HFFc6 (cell line): ENCODE data around the gene NLRP3. TPM values are rescaled to one million over a fixed set of nuclear protein-coding genes. Genes with fewer than 3 reads are reported as not detected.

ENCODE experiments used
- DNase-seq: peaks from one replicate; pipeline ENCODE4 v3.0.0-alpha.2; 2018
- H3K27ac Mint-ChIP-seq: 2 replicates; pipeline ENCODE4 v1.8.0; 2020; ENCODE audit warnings: mild to moderate bottlenecking, mixed read lengths
- H3K27me3 Mint-ChIP-seq: 2 replicates; pipeline ENCODE4 v1.8.0; 2021; ENCODE audit warnings: mild to moderate bottlenecking, moderate library complexity, mixed read lengths; ENCODE audit not compliant: insufficient read depth
- H3K36me3 Mint-ChIP-seq: 2 replicates; pipeline ENCODE4 v1.8.0; 2021; ENCODE audit warnings: low read depth, mixed read lengths
- H3K4me1 Mint-ChIP-seq: 2 replicates; pipeline ENCODE4 v1.8.0; 2020; ENCODE audit warnings: low read depth, mixed read lengths
- H3K4me3 Mint-ChIP-seq: 2 replicates; pipeline ENCODE4 v1.8.0; 2020; ENCODE audit warnings: mild to moderate bottlenecking, moderate library complexity, mixed read lengths
- H3K9me3 Mint-ChIP-seq: 2 replicates; pipeline ENCODE4 v1.8.0; 2020; ENCODE audit warnings: mild to moderate bottlenecking, mixed read lengths
- total RNA-seq, 6 experiments: library from RNA; stranded (reverse); fragmentation: NEBNext Ultra II Directional; extraction: Animal tissue kit (Norgen Biotek cat#: 25700); gene quantifications; 2 replicates in 1 of 6; 3 replicates in 5 of 6; pipeline ENCODE4 v1.2.3, GENCODE V29; 2021
- TF ChIP-seq, protein P1 (sequence below): fragments of 200-600 bp; sonication (generic); IDR thresholded peaks from 2 replicates; pipeline ENCODE4 v1.5.0; 2021; ENCODE audit warnings: antibody characterized with exemption, mild to moderate bottlenecking

NLRP3 gene
- total RNA-seq, 6 experiments from 2014 or later, result 0.33 to 5.2 (median 4.3) TPM

- no peaks in the 10 kb centered on the region for H3K36me3 Mint-ChIP-seq
- no peaks in the 10 kb centered on the region for H3K9me3 Mint-ChIP-seq
- H3K27ac Mint-ChIP-seq, result no peak overlapping the region
- peaks cover 9% of the 10 kb centered on the region for H3K27me3 Mint-ChIP-seq
- peaks cover 39% of the 10 kb centered on the region for H3K4me1 Mint-ChIP-seq
- H3K4me3 Mint-ChIP-seq, result no peak overlapping the region
- no peak for DNase-seq
- TF ChIP-seq, protein P1, sequence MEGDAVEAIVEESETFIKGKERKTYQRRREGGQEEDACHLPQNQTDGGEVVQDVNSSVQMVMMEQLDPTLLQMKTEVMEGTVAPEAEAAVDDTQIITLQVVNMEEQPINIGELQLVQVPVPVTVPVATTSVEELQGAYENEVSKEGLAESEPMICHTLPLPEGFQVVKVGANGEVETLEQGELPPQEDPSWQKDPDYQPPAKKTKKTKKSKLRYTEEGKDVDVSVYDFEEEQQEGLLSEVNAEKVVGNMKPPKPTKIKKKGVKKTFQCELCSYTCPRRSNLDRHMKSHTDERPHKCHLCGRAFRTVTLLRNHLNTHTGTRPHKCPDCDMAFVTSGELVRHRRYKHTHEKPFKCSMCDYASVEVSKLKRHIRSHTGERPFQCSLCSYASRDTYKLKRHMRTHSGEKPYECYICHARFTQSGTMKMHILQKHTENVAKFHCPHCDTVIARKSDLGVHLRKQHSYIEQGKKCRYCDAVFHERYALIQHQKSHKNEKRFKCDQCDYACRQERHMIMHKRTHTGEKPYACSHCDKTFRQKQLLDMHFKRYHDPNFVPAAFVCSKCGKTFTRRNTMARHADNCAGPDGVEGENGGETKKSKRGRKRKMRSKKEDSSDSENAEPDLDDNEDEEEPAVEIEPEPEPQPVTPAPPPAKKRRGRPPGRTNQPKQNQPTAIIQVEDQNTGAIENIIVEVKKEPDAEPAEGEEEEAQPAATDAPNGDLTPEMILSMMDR, result no peak
Measured at GRCh38 chr1:247400685-247401084, 15.3 kb upstream of the NLRP3 start.

- Mint-ChIP-seq H3K4me3 (peak overlapping the region; percentile 43; the same call in 1 of the 2 replicates), H3K27ac (peak overlapping the region; percentile 41; the same call in 1 of the 2 replicates), H3K36me3 (no peaks in the 10 kb centered on the region), H3K27me3 (peaks cover 9% of the 10 kb centered on the region), H3K4me1 (peaks cover 40% of the 10 kb centered on the region), H3K9me3 (no peaks in the 10 kb centered on the region)
- no peak for DNase-seq
- TF ChIP-seq, protein P1, result no peak
Measured at GRCh38 chr1:247401310-247402119, 14.5 kb upstream of the NLRP3 start.

GRCh38 chr1:247402120-247402675 lies 13.8 kb upstream of the NLRP3 start:
- peak overlapping the region; percentile 43; the same call in 1 of the 2 replicates for H3K4me3 Mint-ChIP-seq
- peaks cover 9% of the 10 kb centered on the region for H3K27me3 Mint-ChIP-seq
- H3K27ac Mint-ChIP-seq, result peak overlapping the region; percentile 41; the same call in 1 of the 2 replicates
- H3K4me1 Mint-ChIP-seq, result peaks cover 46% of the 10 kb centered on the region
- no peaks in the 10 kb centered on the region for H3K9me3 Mint-ChIP-seq
- DNase-seq, result no peak
- H3K36me3 Mint-ChIP-seq, result no peaks in the 10 kb centered on the region
- TF ChIP-seq, protein P1, result no peak

DNA sequence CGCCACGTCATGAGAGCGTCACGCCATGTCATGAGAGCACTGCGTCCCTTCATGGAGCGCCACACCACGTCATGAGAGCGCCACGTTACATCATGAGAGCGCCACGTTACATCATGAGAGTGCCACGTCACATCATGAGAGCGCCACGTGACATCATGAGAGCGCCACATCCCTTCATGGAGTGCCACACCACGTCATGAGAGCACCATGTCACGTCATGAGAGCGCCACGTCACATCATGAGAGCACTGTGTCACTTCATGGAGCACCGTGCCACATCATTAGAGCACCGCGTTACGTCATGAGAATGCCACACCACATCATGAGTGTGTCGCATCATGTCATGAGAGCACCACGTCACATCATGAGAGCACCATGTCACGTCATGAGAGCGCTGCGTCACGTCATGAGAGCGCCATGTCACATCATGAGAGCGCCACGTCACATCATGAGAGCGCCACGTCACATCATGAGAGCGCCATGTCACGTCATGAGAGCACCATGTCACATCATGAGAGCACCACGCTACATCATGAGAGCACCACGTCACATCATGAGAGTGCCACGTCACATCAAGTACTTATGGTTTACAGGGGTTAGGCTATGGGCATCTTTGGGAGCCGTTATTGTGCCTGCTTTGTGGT lies 9.8 kb upstream of the NLRP3 start:
- peaks cover 12% of the 10 kb centered on the region for H3K27me3 Mint-ChIP-seq
- no peak overlapping the region for H3K27ac Mint-ChIP-seq
- H3K9me3 Mint-ChIP-seq, result no peaks in the 10 kb centered on the region
- no peaks in the 10 kb centered on the region for H3K36me3 Mint-ChIP-seq
- no peak overlapping the region for H3K4me3 Mint-ChIP-seq
- peaks cover 67% of the 10 kb centered on the region for H3K4me1 Mint-ChIP-seq
- TF ChIP-seq, protein P1, result no peak
- DNase-seq, result no peak

DNA sequence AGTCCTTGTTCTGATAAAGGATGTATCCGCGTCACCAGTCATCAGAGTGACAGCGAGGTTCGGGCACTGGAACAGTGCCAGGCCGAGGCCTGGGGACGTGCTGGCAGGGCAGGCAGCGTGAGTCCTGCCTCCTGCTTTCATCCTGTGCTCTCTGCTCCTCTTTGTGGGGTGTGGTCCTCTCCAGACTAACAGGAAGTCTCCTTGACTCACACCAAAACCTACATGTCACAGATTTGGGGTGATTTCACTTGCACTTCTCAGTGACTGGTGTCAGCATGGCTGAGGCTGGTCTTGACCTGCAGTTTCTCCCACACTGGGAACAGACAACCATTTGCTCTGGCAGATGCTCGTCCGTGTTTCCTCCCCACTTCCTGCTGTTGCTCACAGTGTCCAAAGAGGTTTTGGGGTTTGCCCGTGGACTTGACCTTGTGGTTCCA lies 8.8 kb upstream of the NLRP3 start:
- no peak for DNase-seq
- TF ChIP-seq, protein P1, result no peak
- Mint-ChIP-seq H3K27me3 (peaks cover 10% of the 10 kb centered on the region), H3K4me1 (peaks cover 56% of the 10 kb centered on the region), H3K27ac (no peak overlapping the region; the same call in 1 of the 2 replicates), H3K4me3 (no peak overlapping the region; the same call in 1 of the 2 replicates), H3K36me3 (no peaks in the 10 kb centered on the region), H3K9me3 (no peaks in the 10 kb centered on the region)
